Ovary (tissue), 3 donors: ENCODE measurements around the gene CENPU.

ENCODE experiments used
- EP300 ChIP-seq: sonication (generic); formaldehyde crosslinking; IDR thresholded peaks from one replicate; pipeline ENCODE4 v1.6.1; 2017; ENCODE audit warnings: antibody characterized with exemption
- POLR2A ChIP-seq: fragments of 450-650 bp; IDR thresholded peaks from one replicate; pipeline ENCODE4 v1.6.1; 2017; ENCODE audit warnings: antibody characterized with exemption, mild to moderate bottlenecking, moderate library complexity
- TF ChIP-seq, protein P1 (sequence below), 3 donors: fragments of 450-650 bp in 2 of 3; fragments of 200-600 bp in 1 of 3; IDR thresholded peaks; one replicate each; pipeline versions ENCODE4 v1.5.1 to v1.8.0; 2016 to 2022; ENCODE audit warnings: antibody characterized with exemption in 3 of 3, mild to moderate bottlenecking in 1 of 3
- donor health status: DM: no; HTN: no; CAD: no.

DNA sequence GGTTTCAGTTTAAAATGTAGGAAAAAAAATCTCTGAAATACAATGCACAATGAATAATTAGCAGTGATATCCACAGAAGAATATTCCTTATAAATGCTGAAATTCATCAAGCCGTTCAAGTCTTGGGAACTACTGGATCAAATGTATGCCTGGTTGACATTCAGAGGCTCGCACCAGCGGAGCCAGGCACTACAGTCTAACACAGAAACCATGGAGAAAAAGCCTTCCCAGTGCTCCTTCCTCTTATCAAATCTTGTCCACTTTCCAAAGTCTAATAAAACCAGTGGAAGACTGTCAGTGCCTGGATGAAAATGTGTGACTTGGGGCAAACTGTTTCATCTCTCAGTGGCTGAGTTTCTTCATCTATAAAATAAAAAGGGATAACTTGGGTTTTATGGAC is 35.9 kb downstream of the CENPU start:
- TF ChIP-seq, protein P1, sequence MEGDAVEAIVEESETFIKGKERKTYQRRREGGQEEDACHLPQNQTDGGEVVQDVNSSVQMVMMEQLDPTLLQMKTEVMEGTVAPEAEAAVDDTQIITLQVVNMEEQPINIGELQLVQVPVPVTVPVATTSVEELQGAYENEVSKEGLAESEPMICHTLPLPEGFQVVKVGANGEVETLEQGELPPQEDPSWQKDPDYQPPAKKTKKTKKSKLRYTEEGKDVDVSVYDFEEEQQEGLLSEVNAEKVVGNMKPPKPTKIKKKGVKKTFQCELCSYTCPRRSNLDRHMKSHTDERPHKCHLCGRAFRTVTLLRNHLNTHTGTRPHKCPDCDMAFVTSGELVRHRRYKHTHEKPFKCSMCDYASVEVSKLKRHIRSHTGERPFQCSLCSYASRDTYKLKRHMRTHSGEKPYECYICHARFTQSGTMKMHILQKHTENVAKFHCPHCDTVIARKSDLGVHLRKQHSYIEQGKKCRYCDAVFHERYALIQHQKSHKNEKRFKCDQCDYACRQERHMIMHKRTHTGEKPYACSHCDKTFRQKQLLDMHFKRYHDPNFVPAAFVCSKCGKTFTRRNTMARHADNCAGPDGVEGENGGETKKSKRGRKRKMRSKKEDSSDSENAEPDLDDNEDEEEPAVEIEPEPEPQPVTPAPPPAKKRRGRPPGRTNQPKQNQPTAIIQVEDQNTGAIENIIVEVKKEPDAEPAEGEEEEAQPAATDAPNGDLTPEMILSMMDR (IDR thresholded peaks at IDR 0.05) = no peak
- TF ChIP-seq POLR2A = no peak
- TF ChIP-seq EP300 = no peak
